GM18519 (cell line): ENCODE results near the gene RASSF9.

Source experiments
- ATAC-seq: cut with Tn5 transposase; IDR thresholded peaks from one replicate; pipeline ENCODE4 v1.9.1; 2021; ENCODE audit warnings: mild to moderate bottlenecking, moderate library complexity; ENCODE audit not compliant: unreplicated experiment, low FRiP score

RASSF9 gene

GRCh38 chr12:85836197-85837090 lies at the start of gene RASSF9:
Gene RASSF9, minus strand, starts transcription at chr12:85836409. Its CDS starts 208 bp downstream, at chr12:85836201.
- ATAC-seq: no peak

GRCh38 chr12:85883763-85884162 lies 47.6 kb upstream of the RASSF9 start:
- ATAC-seq: no peak

GRCh38 chr12:85877459-85877858 lies 41.2 kb upstream of the RASSF9 start:
- no peak for ATAC-seq

- ATAC-seq: peak; percentile 85
These were observed 37.8 kb upstream of the RASSF9 start, which contains the start of gene NTS for GRCh38 chr12:85874031-85874461. Gene NTS, plus strand, starts transcription at chr12:85874295. Its CDS starts 109 bp downstream, at chr12:85874404.

- peak; percentile 77 for ATAC-seq
These were observed 36.4 kb upstream of the RASSF9 start for GRCh38 chr12:85872497-85873091.

GRCh38 chr12:85866986-85867776 lies 31.0 kb upstream of the RASSF9 start:
- peak; percentile 91 for ATAC-seq

GRCh38 chr12:85865890-85866289 lies 29.7 kb upstream of the RASSF9 start:
- ATAC-seq: no peak

- no peak for ATAC-seq
These were observed 20.8 kb upstream of the RASSF9 start for GRCh38 chr12:85856966-85857365.

- no peak for ATAC-seq
These were observed 19.1 kb upstream of the RASSF9 start for GRCh38 chr12:85855305-85855704.

GRCh38 chr12:85849344-85849743 lies 13.1 kb upstream of the RASSF9 start:
- ATAC-seq: no peak

GRCh38 chr12:85843606-85844310 lies 7.5 kb upstream of the RASSF9 start:
- ATAC-seq: no peak

GRCh38 chr12:85835426-85836196 lies 598 bp downstream of the RASSF9 start:
- no peak for ATAC-seq

- ATAC-seq: no peak
These were observed 1.8 kb downstream of the RASSF9 start for GRCh38 chr12:85834378-85834777.

GRCh38 chr12:85833579-85833978 lies 2.6 kb downstream of the RASSF9 start:
- ATAC-seq: no peak

- ATAC-seq: no peak
These were observed 4.8 kb downstream of the RASSF9 start for GRCh38 chr12:85831327-85831990.

GRCh38 chr12:85829391-85829790 lies 6.8 kb downstream of the RASSF9 start:
- ATAC-seq: no peak

- no peak for ATAC-seq
These were observed 7.6 kb downstream of the RASSF9 start for GRCh38 chr12:85828576-85828975.

- ATAC-seq: no peak
These were observed 10.5 kb downstream of the RASSF9 start for GRCh38 chr12:85825746-85826145.
